NT2/D1 (cell line): ENCODE results near the gene AHSA1.

Experiments
- YY1 ChIP-seq: IDR thresholded peaks from 2 replicates; pipeline ENCODE4 v1.6.1; 2011; ENCODE audit not compliant: insufficient read length, insufficient read depth
- ZNF274 ChIP-seq: IDR thresholded peaks from 2 replicates; pipeline ENCODE4 v1.6.1; 2011; ENCODE audit warnings: mild to moderate bottlenecking, low read depth, low read length

- TF ChIP-seq ZNF274 (no peak), YY1 (no peak)
Observed at GRCh38 chr14:77473921-77474320, 16.0 kb downstream of the AHSA1 start.
